Esophagus muscularis mucosa (tissue), 4 donors: ENCODE measurements around the gene CDK14.

Experiments
- EP300 ChIP-seq: sonication (generic); formaldehyde crosslinking; IDR thresholded peaks from one replicate; pipeline ENCODE4 v1.6.1; 2017; ENCODE audit warnings: antibody characterized with exemption
- POLR2A ChIP-seq: fragments of 450-650 bp; IDR thresholded peaks from one replicate; pipeline ENCODE4 v1.6.1; 2017; ENCODE audit warnings: antibody characterized with exemption, moderate library complexity, mild to moderate bottlenecking, low read depth
- POLR2AphosphoS5 ChIP-seq, 2 donors: sonication (generic); formaldehyde crosslinking; IDR thresholded peaks; one replicate each; pipeline ENCODE4 v1.6.1; 2017; ENCODE audit warnings: antibody characterized with exemption in 2 of 2
- TF ChIP-seq, protein P1 (sequence below), 3 experiments: fragments of 200-600 bp in 2 of 3; fragments of 450-650 bp in 1 of 3; sonication (generic) in 2 of 3; IDR thresholded peaks; one replicate each; pipeline ENCODE4 v1.5.1; 2017 to 2019; ENCODE audit warnings: antibody characterized with exemption in 3 of 3, mild to moderate bottlenecking in 2 of 3, moderate library complexity in 1 of 3

DNA sequence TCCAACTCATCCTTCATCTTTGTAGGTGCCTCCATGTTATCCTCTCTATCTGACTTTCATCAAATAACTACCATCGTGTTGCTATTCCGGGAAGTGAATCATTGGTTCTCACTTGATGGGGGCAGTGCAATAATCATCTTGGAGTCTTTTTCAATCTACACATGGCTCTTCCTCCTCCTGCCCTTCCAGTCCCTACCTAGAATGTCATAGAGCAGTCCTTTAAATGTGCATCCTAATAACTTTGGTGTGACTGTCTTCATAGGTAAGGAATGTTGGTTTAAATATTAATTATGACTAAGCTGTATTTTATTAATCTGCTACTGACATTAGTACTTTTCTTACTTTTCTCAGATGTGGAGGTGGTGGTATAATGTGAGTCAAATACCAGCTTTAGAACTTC is 8.4 kb upstream of the CDK14 start:
- TF ChIP-seq, protein P1, sequence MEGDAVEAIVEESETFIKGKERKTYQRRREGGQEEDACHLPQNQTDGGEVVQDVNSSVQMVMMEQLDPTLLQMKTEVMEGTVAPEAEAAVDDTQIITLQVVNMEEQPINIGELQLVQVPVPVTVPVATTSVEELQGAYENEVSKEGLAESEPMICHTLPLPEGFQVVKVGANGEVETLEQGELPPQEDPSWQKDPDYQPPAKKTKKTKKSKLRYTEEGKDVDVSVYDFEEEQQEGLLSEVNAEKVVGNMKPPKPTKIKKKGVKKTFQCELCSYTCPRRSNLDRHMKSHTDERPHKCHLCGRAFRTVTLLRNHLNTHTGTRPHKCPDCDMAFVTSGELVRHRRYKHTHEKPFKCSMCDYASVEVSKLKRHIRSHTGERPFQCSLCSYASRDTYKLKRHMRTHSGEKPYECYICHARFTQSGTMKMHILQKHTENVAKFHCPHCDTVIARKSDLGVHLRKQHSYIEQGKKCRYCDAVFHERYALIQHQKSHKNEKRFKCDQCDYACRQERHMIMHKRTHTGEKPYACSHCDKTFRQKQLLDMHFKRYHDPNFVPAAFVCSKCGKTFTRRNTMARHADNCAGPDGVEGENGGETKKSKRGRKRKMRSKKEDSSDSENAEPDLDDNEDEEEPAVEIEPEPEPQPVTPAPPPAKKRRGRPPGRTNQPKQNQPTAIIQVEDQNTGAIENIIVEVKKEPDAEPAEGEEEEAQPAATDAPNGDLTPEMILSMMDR (IDR thresholded peaks at IDR 0.05), result no peak
- no peak for TF ChIP-seq POLR2A
- TF ChIP-seq EP300, result no peak
- TF ChIP-seq POLR2AphosphoS5 (IDR thresholded peaks at IDR 0.05), result no peak
